ENCODE measurements around the gene PIGQ.

The PIGQ gene

GRCh38 chr16:525520-526180 lies 44.1 kb upstream of the PIGQ start:
- no peak overlapping the region for H2AFZ ChIP-seq (ENCODE audit: low read depth, low read length)
- peaks cover 28% of the 10 kb centered on the region for H3K4me1 ChIP-seq (ENCODE audit: low read length)
- peaks cover 12% of the 10 kb centered on the region for H3K36me3 ChIP-seq (replicated peaks; ENCODE audit: low read depth, low read length)
- H3K4me3 ChIP-seq (ENCODE audit: low read length): peak overlapping the region; percentile 93
- peak overlapping the region; percentile 93 for H3K9ac ChIP-seq (ENCODE audit: low read length)
- no peaks in the 10 kb centered on the region for H3K9me3 ChIP-seq (ENCODE audit: insufficient read depth, low read length)
- H3K79me2 ChIP-seq (ENCODE audit: low read length): peaks cover 47% of the 10 kb centered on the region
- peak overlapping the region; percentile 100 for H3K4me2 ChIP-seq (ENCODE audit: low read length)
- H4K20me1 ChIP-seq (ENCODE audit: insufficient read depth, low read length): peaks cover 19% of the 10 kb centered on the region
- H3K27me3 ChIP-seq (ENCODE audit: low read depth, low read length): no peaks in the 10 kb centered on the region
- TF ChIP-seq EZH2phosphoT487 (IDR thresholded peaks at IDR 0.05; ENCODE audit: low read depth) (no peak), CTCF (IDR thresholded peaks at IDR 0.05; ENCODE audit: low read depth, low read length) (peak; percentile 13; the same call in 1 of the 2 replicates)
- peak overlapping the region; percentile 93 for H3K27ac ChIP-seq (ENCODE audit: low read length)

- Histone ChIP-seq H3K4me3 (ENCODE audit: low read length) (peak overlapping the region; percentile 93), H2AFZ (ENCODE audit: low read depth, low read length) (no peak overlapping the region), H3K36me3 (replicated peaks; ENCODE audit: low read depth, low read length) (peaks cover 12% of the 10 kb centered on the region), H3K79me2 (ENCODE audit: low read length) (peaks cover 54% of the 10 kb centered on the region), H3K27me3 (ENCODE audit: low read depth, low read length) (no peaks in the 10 kb centered on the region), H3K4me1 (ENCODE audit: low read length) (peaks cover 28% of the 10 kb centered on the region), H4K20me1 (ENCODE audit: insufficient read depth, low read length) (peaks cover 21% of the 10 kb centered on the region), H3K27ac (ENCODE audit: low read length) (peak overlapping the region; percentile 93), H3K9ac (ENCODE audit: low read length) (peak overlapping the region; percentile 93), H3K4me2 (ENCODE audit: low read length) (peak overlapping the region; percentile 100), H3K9me3 (ENCODE audit: insufficient read depth, low read length) (no peaks in the 10 kb centered on the region)
- TF ChIP-seq CTCF (IDR thresholded peaks at IDR 0.05; ENCODE audit: low read depth, low read length): no peak
- no peak for TF ChIP-seq EZH2phosphoT487 (IDR thresholded peaks at IDR 0.05; ENCODE audit: low read depth)
Observed at GRCh38 chr16:526181-527014, 43.4 kb upstream of the PIGQ start.

- Histone ChIP-seq H3K36me3 (replicated peaks; ENCODE audit: low read depth, low read length) (peaks cover 12% of the 10 kb centered on the region), H3K27me3 (ENCODE audit: low read depth, low read length) (no peaks in the 10 kb centered on the region), H3K4me2 (ENCODE audit: low read length) (peak within 1 kb of the TSS; percentile 100), H3K9me3 (ENCODE audit: insufficient read depth, low read length) (no peaks in the 10 kb centered on the region), H2AFZ (ENCODE audit: low read depth, low read length) (no peak within 1 kb of the TSS), H3K27ac (ENCODE audit: low read length) (peak within 1 kb of the TSS; percentile 93), H4K20me1 (ENCODE audit: insufficient read depth, low read length) (peaks cover 21% of the 10 kb centered on the region), H3K4me3 (ENCODE audit: low read length) (peak within 1 kb of the TSS; percentile 96), H3K9ac (ENCODE audit: low read length) (peak within 1 kb of the TSS; percentile 93), H3K79me2 (ENCODE audit: low read length) (peaks cover 63% of the 10 kb centered on the region), H3K4me1 (ENCODE audit: low read length) (peaks cover 28% of the 10 kb centered on the region)
- TF ChIP-seq CTCF (IDR thresholded peaks at IDR 0.05; ENCODE audit: low read depth, low read length) (no peak), EZH2phosphoT487 (IDR thresholded peaks at IDR 0.05; ENCODE audit: low read depth) (no peak)
Observed at GRCh38 chr16:527015-527903, 42.5 kb upstream of the PIGQ start, which contains the start of gene CAPN15. TSS of gene CAPN15 (plus strand) at chr16:527712. CDS start at chr16:546839, 19,127 bp downstream.
